Ectodermal cell (in vitro differentiated cells): ENCODE measurements around the gene NEK5. TPM values are rescaled to one million over a fixed set of nuclear protein-coding genes. Genes with fewer than 3 reads are reported as not detected.
"Not testable (repeated sequence)": the region's sequence is repeated elsewhere in the genome, so short reads cannot be mapped to it uniquely, and the experiment has no call there.

Experiments used
- H3K27ac ChIP-seq: 2 replicates; pipeline ENCODE4 v1.7.0; 2013; ENCODE audit warnings: mild to moderate bottlenecking, low read depth, low read length; ENCODE audit not compliant: insufficient read depth, poor library complexity, severe bottlenecking
- H3K27me3 ChIP-seq: 2 replicates; pipeline ENCODE4 v1.7.0; 2013; ENCODE audit warnings: mild to moderate bottlenecking, low read length; ENCODE audit not compliant: insufficient read depth, control insufficient read depth, poor library complexity, severe bottlenecking
- H3K36me3 ChIP-seq: one replicate; pipeline ENCODE4 v1.7.0; 2013; ENCODE audit warnings: low read length; ENCODE audit not compliant: control insufficient read depth, insufficient read depth
- H3K4me1 ChIP-seq: one replicate; pipeline ENCODE4 v1.7.0; 2013; ENCODE audit warnings: low read length; ENCODE audit not compliant: control insufficient read depth, insufficient read depth
- H3K4me3 ChIP-seq: 2 replicates; pipeline ENCODE4 v1.7.0; 2013; ENCODE audit warnings: low read depth, low read length, control low read depth; ENCODE audit not compliant: insufficient read depth
- H3K9me3 ChIP-seq: 2 replicates; pipeline ENCODE4 v1.7.0; 2013; ENCODE audit warnings: mild to moderate bottlenecking, low read length, moderate library complexity; ENCODE audit not compliant: control insufficient read depth
- WGBS, 2 experiments: methylation state at CpG; one replicate each; pipeline ENCODE4 v1.1.7; 2013; ENCODE audit warnings: missing lambda C conversion rate in 2 of 2; 5-methylcytosine and 5-hydroxymethylcytosine counted together
- polyA plus RNA-seq, 4 experiments: library from polyadenylated mRNA; stranded (reverse); fragments of 50-300 nt; gene quantifications; one replicate each; pipeline ENCODE4 v1.2.3, GENCODE V29; 2013

NEK5 gene
- polyA plus RNA-seq (2013, experiment 1 of 4) = 0.44 TPM
- 0.41 TPM for polyA plus RNA-seq (2013, experiment 2 of 4)
- 0.43 TPM for polyA plus RNA-seq (2013, experiment 3 of 4)
- 0.53 TPM for polyA plus RNA-seq (2013, experiment 4 of 4)

GRCh38 chr13:52128714-52129700 lies at the start of gene NEK5:
Gene NEK5, minus strand, starts transcription at chr13:52129073. Its CDS starts 1,591 bp downstream, at chr13:52127482.
- Histone ChIP-seq H3K27ac (no peak within 1 kb of the TSS), H3K36me3 (peaks cover 18% of the 10 kb centered on the region), H3K4me3 (peak within 1 kb of the TSS; percentile 54), H3K4me1 (no peaks in the 10 kb centered on the region), H3K9me3 (no peaks in the 10 kb centered on the region), H3K27me3 (peaks cover 8% of the 10 kb centered on the region)
- WGBS, 2 experiments = 14% methylated on average over 71 of the region's 71 CpGs

- no peaks in the 10 kb centered on the region for H3K27me3 ChIP-seq
- H3K4me3 ChIP-seq = no peak overlapping the region
- H3K36me3 ChIP-seq = peaks cover 22% of the 10 kb centered on the region
- no peaks in the 10 kb centered on the region for H3K4me1 ChIP-seq
- 89% methylated on average over 1 to 2 of the region's 2 CpGs for WGBS, 2 experiments
- H3K27ac ChIP-seq = no peak overlapping the region
- H3K9me3 ChIP-seq = no peaks in the 10 kb centered on the region
These were observed 48.4 kb upstream of the NEK5 start for GRCh38 chr13:52177276-52177675.

GRCh38 chr13:52173970-52174369 lies 45.1 kb upstream of the NEK5 start:
- WGBS, 2 experiments = 97% methylated on average over 4 to 6 of the region's 6 CpGs
- H3K27me3 ChIP-seq, H3K4me3 ChIP-seq, H3K4me1 ChIP-seq, H3K9me3 ChIP-seq, H3K27ac ChIP-seq: not testable (repeated sequence)
- peaks cover 17% of the 10 kb centered on the region for H3K36me3 ChIP-seq

GRCh38 chr13:52173373-52173772 lies 44.5 kb upstream of the NEK5 start:
- Histone ChIP-seq H3K4me3 (no peak overlapping the region), H3K9me3 (no peaks in the 10 kb centered on the region), H3K27me3 (no peaks in the 10 kb centered on the region), H3K4me1 (no peaks in the 10 kb centered on the region), H3K27ac (no peak overlapping the region), H3K36me3 (peaks cover 23% of the 10 kb centered on the region)
- 87 to 94% methylated on average over 2 to 3 of the region's 3 CpGs for WGBS, 2 experiments

GRCh38 chr13:52171686-52172085 lies 42.8 kb upstream of the NEK5 start:
- H3K4me1 ChIP-seq, H3K4me3 ChIP-seq, H3K27me3 ChIP-seq, H3K27ac ChIP-seq, H3K9me3 ChIP-seq: not testable (repeated sequence)
- H3K36me3 ChIP-seq = peaks cover 18% of the 10 kb centered on the region
- 100% methylated on average over 1 of the region's 1 CpG for WGBS, 2 experiments

- peaks cover 18% of the 10 kb centered on the region for H3K36me3 ChIP-seq
- not testable (repeated sequence) for H3K4me1 ChIP-seq, H3K9me3 ChIP-seq, H3K27ac ChIP-seq, H3K4me3 ChIP-seq, H3K27me3 ChIP-seq
- 89% methylated on average over 1 of the region's 1 CpG; no CpG with 5 or more reads in 1 of the 2 experiments for WGBS, 2 experiments
These were observed 42.0 kb upstream of the NEK5 start for GRCh38 chr13:52170828-52171391.

GRCh38 chr13:52169839-52170238 lies 41.0 kb upstream of the NEK5 start:
- Histone ChIP-seq H3K27me3 (no peaks in the 10 kb centered on the region), H3K27ac (no peak overlapping the region), H3K36me3 (peaks cover 18% of the 10 kb centered on the region), H3K9me3 (no peaks in the 10 kb centered on the region), H3K4me1 (no peaks in the 10 kb centered on the region), H3K4me3 (no peak overlapping the region)
- WGBS, 2 experiments = 93 to 97% methylated on average over 5 of the region's 5 CpGs

GRCh38 chr13:52165411-52165810 lies 36.5 kb upstream of the NEK5 start:
- no peak overlapping the region for H3K4me3 ChIP-seq
- peaks cover 11% of the 10 kb centered on the region for H3K36me3 ChIP-seq
- H3K4me1 ChIP-seq = peaks cover 13% of the 10 kb centered on the region
- WGBS, 2 experiments = 94 to 96% methylated on average over 2 of the region's 2 CpGs
- no peaks in the 10 kb centered on the region for H3K27me3 ChIP-seq
- no peak overlapping the region for H3K27ac ChIP-seq
- H3K9me3 ChIP-seq = no peaks in the 10 kb centered on the region

- Histone ChIP-seq H3K27me3 (peaks cover 2% of the 10 kb centered on the region), H3K27ac (no peak overlapping the region), H3K4me3 (no peak overlapping the region), H3K4me1 (peaks cover 13% of the 10 kb centered on the region), H3K36me3 (peaks cover 11% of the 10 kb centered on the region), H3K9me3 (no peaks in the 10 kb centered on the region)
These were observed 36.1 kb upstream of the NEK5 start for GRCh38 chr13:52164989-52165388.

GRCh38 chr13:52163878-52164277 lies 35.0 kb upstream of the NEK5 start:
- H3K4me3 ChIP-seq, H3K36me3 ChIP-seq, H3K9me3 ChIP-seq, H3K27ac ChIP-seq, H3K27me3 ChIP-seq: not testable (repeated sequence)
- H3K4me1 ChIP-seq = peaks cover 13% of the 10 kb centered on the region
- 86 to 100% methylated on average over 1 of the region's 3 CpGs for WGBS, 2 experiments
